ENCODE data around the gene LYZL6.

The LYZL6 gene

DNA sequence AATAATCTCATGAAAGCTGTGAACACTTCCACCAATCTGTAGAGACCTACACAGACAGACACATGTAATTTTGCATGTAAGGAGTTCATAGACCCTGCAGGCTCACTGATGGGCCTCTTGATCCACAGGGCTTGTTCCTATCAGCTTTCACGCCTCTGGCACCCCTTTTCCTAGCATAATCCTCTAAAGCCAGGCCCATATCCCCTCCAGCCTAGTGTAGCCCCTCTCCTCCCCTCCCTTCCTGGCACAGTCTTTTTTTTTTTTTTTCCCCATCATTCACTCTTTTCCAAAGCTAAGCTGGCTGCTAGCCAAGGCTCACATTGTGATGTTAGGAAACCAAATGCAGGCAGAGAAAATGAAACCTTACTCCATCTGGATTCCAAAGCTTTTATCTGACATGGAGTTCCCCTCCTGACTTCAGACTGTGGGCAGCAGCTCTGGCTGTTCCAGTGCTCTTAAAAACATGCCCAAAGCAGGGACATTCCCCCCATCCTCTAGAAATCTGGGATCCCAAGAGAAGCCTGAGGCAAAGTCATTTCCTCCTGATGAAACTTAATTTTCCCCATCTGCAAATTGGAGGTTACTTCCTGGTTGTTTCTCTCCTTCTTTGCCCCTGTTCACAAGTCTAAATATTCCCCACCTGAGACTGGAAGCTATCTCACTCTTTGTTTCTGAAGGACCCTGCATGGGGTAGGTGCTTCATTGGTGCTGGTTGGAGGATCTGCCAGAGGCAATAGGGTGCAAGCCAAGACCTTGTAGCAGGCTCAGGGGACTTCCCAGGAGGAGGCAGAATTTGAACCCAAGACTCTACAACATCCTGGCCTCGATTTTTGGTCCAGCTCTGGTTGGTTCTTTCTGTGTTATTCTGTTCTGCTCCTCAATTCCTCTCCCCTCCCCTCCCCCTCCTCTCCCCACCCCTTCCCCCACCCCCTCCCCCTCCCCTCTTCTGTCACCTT is 53.4 kb downstream of the LYZL6 start:
- H3K9ac ChIP-seq (ENCODE audit: low read length): no peak overlapping the region
- H3K4me3 ChIP-seq (ENCODE audit: low read length): no peak overlapping the region
- H3K4me1 ChIP-seq (ENCODE audit: control insufficient read depth, insufficient read depth, low read length): no peaks in the 10 kb centered on the region
- no peaks in the 10 kb centered on the region for H3K9me3 ChIP-seq (ENCODE audit: control insufficient read depth, low read length)
- no peaks in the 10 kb centered on the region for H3K27me3 ChIP-seq (ENCODE audit: control insufficient read depth, insufficient read depth, low read length)
- H3K36me3 ChIP-seq (ENCODE audit: control insufficient read depth, insufficient read depth, low read length): no peaks in the 10 kb centered on the region

DNA sequence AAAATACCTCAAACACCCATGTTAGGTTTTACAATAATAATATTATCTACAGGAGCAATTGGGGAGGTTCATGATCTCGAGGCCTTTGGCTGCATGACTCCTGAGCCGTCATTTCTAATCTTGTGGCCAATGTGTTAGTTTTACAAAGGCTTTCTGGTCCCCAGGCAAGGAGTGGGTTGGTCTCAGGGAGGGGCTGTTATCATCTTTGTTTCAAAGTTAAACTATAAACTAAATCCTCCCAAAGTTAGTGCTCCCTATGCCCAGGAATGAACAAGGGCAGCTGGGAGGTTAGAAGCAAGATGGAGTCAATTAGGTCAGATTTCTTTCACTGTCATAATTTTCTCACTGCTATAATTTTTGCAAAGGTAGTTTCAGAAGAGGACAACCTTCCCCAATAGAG is 54.3 kb downstream of the LYZL6 start:
- Histone ChIP-seq H3K9me3 (ENCODE audit: control insufficient read depth, low read length) (no peaks in the 10 kb centered on the region), H3K27me3 (ENCODE audit: control insufficient read depth, insufficient read depth, low read length) (no peaks in the 10 kb centered on the region), H3K4me3 (ENCODE audit: low read length) (no peak overlapping the region), H3K9ac (ENCODE audit: low read length) (no peak overlapping the region), H3K4me1 (ENCODE audit: control insufficient read depth, insufficient read depth, low read length) (no peaks in the 10 kb centered on the region), H3K36me3 (ENCODE audit: control insufficient read depth, insufficient read depth, low read length) (no peaks in the 10 kb centered on the region)

All from mucosa of stomach (tissue), 1 donor.